IPS-NIHi7 (cell line): Measurements from ENCODE around the gene AMER3.
A peak's percentile ranks its signal among the peaks of the same experiment; 100 is the strongest.

Source experiments
- DNase-seq: peaks from one replicate; pipeline ENCODE4 v3.0.0; 2012; ENCODE audit warnings: mixed read lengths; ENCODE audit errors: extremely low spot score

The AMER3 gene

GRCh38 chr2:130756053-130756873, 923 bp downstream of the AMER3 start:
- DNase-seq: peak; percentile 88

GRCh38 chr2:130756874-130757668, 1.7 kb downstream of the AMER3 start:
- DNase-seq: peak; percentile 28

- no peak for DNase-seq
These were observed 4.8 kb downstream of the AMER3 start for GRCh38 chr2:130759906-130760753.

- no peak for DNase-seq
These were observed 5.7 kb downstream of the AMER3 start for GRCh38 chr2:130760754-130761751.

GRCh38 chr2:130762031-130762909, 6.9 kb downstream of the AMER3 start:
- no peak for DNase-seq

- no peak for DNase-seq
These were observed 7.6 kb downstream of the AMER3 start for GRCh38 chr2:130762910-130763385.

GRCh38 chr2:130763405-130763804, 8.1 kb downstream of the AMER3 start:
- no peak for DNase-seq

- DNase-seq: no peak
These were observed 8.9 kb downstream of the AMER3 start for GRCh38 chr2:130764035-130764820.

GRCh38 chr2:130764821-130765115, 9.4 kb downstream of the AMER3 start:
- DNase-seq: no peak

GRCh38 chr2:130765464-130765863, 10.1 kb downstream of the AMER3 start:
- DNase-seq: no peak

GRCh38 chr2:130766037-130766436, 10.7 kb downstream of the AMER3 start:
- no peak for DNase-seq

- no peak for DNase-seq
These were observed 11.5 kb downstream of the AMER3 start for GRCh38 chr2:130766711-130767407.

GRCh38 chr2:130767408-130767775, 12.1 kb downstream of the AMER3 start:
- peak; percentile 31 for DNase-seq

GRCh38 chr2:130768191-130768855, 13.0 kb downstream of the AMER3 start:
- DNase-seq: peak; percentile 44

- no peak for DNase-seq
These were observed 14.1 kb downstream of the AMER3 start for GRCh38 chr2:130769343-130769907.

- peak; percentile 47 for DNase-seq
These were observed 21.2 kb downstream of the AMER3 start for GRCh38 chr2:130776550-130776949.

- no peak for DNase-seq
These were observed 23.4 kb downstream of the AMER3 start for GRCh38 chr2:130778781-130779180.
